H9 (cell line): ENCODE measurements around the gene CYP8B1. TPM values are rescaled to one million over a fixed set of nuclear protein-coding genes. Genes with fewer than 3 reads are reported as not detected.

Experiments used
- DNase-seq: peaks from one replicate; pipeline ENCODE4 v3.0.0-alpha.2; 2017
- H2AFZ ChIP-seq: one replicate; pipeline ENCODE4 v1.6.1; 2013; ENCODE audit warnings: mild to moderate bottlenecking, low read length, control low read depth, moderate library complexity
- H2AK5ac ChIP-seq: 2 replicates; pipeline ENCODE4 v1.6.1; 2013; ENCODE audit warnings: low read length, control low read depth, mixed read lengths; ENCODE audit not compliant: insufficient read length
- H2BK120ac ChIP-seq: one replicate; pipeline ENCODE4 v1.6.1; 2013; ENCODE audit warnings: low read depth, mild to moderate bottlenecking, low read length, control low read depth, inconsistent platforms; ENCODE audit not compliant: poor library complexity, severe bottlenecking
- H2BK12ac ChIP-seq: 2 replicates; pipeline ENCODE4 v1.6.1; 2013; ENCODE audit warnings: low read length, control low read depth, mixed read lengths, low read depth; ENCODE audit not compliant: insufficient read length
- H2BK15ac ChIP-seq: 2 replicates; pipeline ENCODE4 v1.6.1; 2013; ENCODE audit warnings: low read depth, low read length, control low read depth
- H2BK20ac ChIP-seq: one replicate; pipeline ENCODE4 v1.6.1; 2013; ENCODE audit warnings: low read depth, mild to moderate bottlenecking, low read length, control low read depth, inconsistent platforms; ENCODE audit not compliant: poor library complexity, severe bottlenecking
- H2BK5ac ChIP-seq: 2 replicates; pipeline ENCODE4 v1.6.1; 2013; ENCODE audit warnings: low read length, control low read depth, mixed read lengths; ENCODE audit not compliant: insufficient read length
- H3K14ac ChIP-seq: 2 replicates; pipeline ENCODE4 v1.6.1; 2013; ENCODE audit warnings: low read length, control low read depth; ENCODE audit not compliant: insufficient read depth
- H3K18ac ChIP-seq: 2 replicates; pipeline ENCODE4 v1.6.1; 2013; ENCODE audit warnings: low read depth, mild to moderate bottlenecking, mixed read lengths, low read length, control low read depth; ENCODE audit not compliant: insufficient read length
- H3K23ac ChIP-seq: 2 replicates; pipeline ENCODE4 v1.6.1; 2013; ENCODE audit warnings: low read length, control low read depth, mixed read lengths, low read depth; ENCODE audit not compliant: insufficient read length
- H3K23me2 ChIP-seq: 2 replicates; pipeline ENCODE4 v1.6.1; 2013; ENCODE audit warnings: low read depth, mild to moderate bottlenecking, mixed read lengths, low read length, control low read depth; ENCODE audit not compliant: insufficient read length, poor library complexity, severe bottlenecking
- H3K27ac ChIP-seq: 2 replicates; pipeline ENCODE4 v1.5.1; 2013; ENCODE audit warnings: low read length, control low read depth, mixed read lengths, low read depth; ENCODE audit not compliant: insufficient read length
- H3K27me3 ChIP-seq: 2 replicates; pipeline ENCODE4 v1.6.1; 2013; ENCODE audit warnings: low read length, control low read depth, inconsistent platforms; ENCODE audit not compliant: insufficient read depth
- H3K4ac ChIP-seq: 2 replicates; pipeline ENCODE4 v1.6.1; 2013; ENCODE audit warnings: low read depth, mild to moderate bottlenecking, control low read depth, inconsistent platforms, low read length, moderate library complexity
- H3K4me1 ChIP-seq: 2 replicates; pipeline ENCODE4 v1.6.1; 2013; ENCODE audit warnings: low read length, control low read depth, inconsistent platforms; ENCODE audit not compliant: insufficient read depth
- H3K4me2 ChIP-seq: 2 replicates; pipeline ENCODE4 v1.6.1; 2013; ENCODE audit warnings: low read length, control low read depth, mixed read lengths; ENCODE audit not compliant: insufficient read length, insufficient read depth
- H3K56ac ChIP-seq: 2 replicates; pipeline ENCODE4 v1.6.1; 2013; ENCODE audit warnings: low read depth, mild to moderate bottlenecking, mixed read lengths, low read length, control low read depth; ENCODE audit not compliant: insufficient read length
- H3K79me1 ChIP-seq: 2 replicates; pipeline ENCODE4 v1.6.1; 2013; ENCODE audit warnings: low read depth, mild to moderate bottlenecking, moderate library complexity, low read length, control low read depth, inconsistent platforms; ENCODE audit not compliant: insufficient read depth, poor library complexity, severe bottlenecking
- H3K79me2 ChIP-seq: 2 replicates; pipeline ENCODE4 v1.6.1; 2013; ENCODE audit warnings: low read length, control low read depth, inconsistent platforms; ENCODE audit not compliant: insufficient read depth
- H3K9ac ChIP-seq: 2 replicates; pipeline ENCODE4 v1.6.1; 2013; ENCODE audit warnings: low read length, control low read depth, mixed read lengths; ENCODE audit not compliant: insufficient read length; ENCODE audit errors: extremely low read depth
- H3K9me3 ChIP-seq: one replicate; pipeline ENCODE4 v1.6.1; 2013; ENCODE audit warnings: low read depth, low read length, inconsistent platforms; ENCODE audit not compliant: control insufficient read depth
- H3T11ph ChIP-seq: one replicate; pipeline ENCODE4 v1.6.1; 2013; ENCODE audit warnings: mild to moderate bottlenecking, low read length, control low read depth, inconsistent platforms
- H4K20me1 ChIP-seq: one replicate; pipeline ENCODE4 v1.6.1; 2013; ENCODE audit not compliant: control insufficient read depth, insufficient read length, insufficient read depth
- H4K5ac ChIP-seq: 2 replicates; pipeline ENCODE4 v1.6.1; 2013; ENCODE audit warnings: low read depth, mild to moderate bottlenecking, mixed read lengths, low read length, control low read depth; ENCODE audit not compliant: insufficient read length
- H4K8ac ChIP-seq: replicated peaks from 2 replicates; pipeline ENCODE4 v1.6.1; 2013; ENCODE audit warnings: low read length, control low read depth, mixed read lengths, low read depth; ENCODE audit not compliant: insufficient read length
- H4K91ac ChIP-seq: 2 replicates; pipeline ENCODE4 v1.6.1; 2013; ENCODE audit warnings: low read depth, mild to moderate bottlenecking, moderate library complexity, mixed read lengths, low read length, control low read depth; ENCODE audit not compliant: insufficient read length
- H3K27ac Mint-ChIP-seq, 3 experiments: 2 replicates in 2 of 3; 3 replicates in 1 of 3; pipeline ENCODE4 v1.8.0; 2020 to 2021; ENCODE audit warnings: mixed read lengths in 3 of 3, mild to moderate bottlenecking in 1 of 3, moderate library complexity in 1 of 3
- H3K27me3 Mint-ChIP-seq: 2 replicates; pipeline ENCODE4 v1.8.0; 2021; ENCODE audit warnings: low read depth, mild to moderate bottlenecking, moderate library complexity, mixed read lengths
- H3K36me3 Mint-ChIP-seq, 3 experiments: 2 replicates in 2 of 3; 3 replicates in 1 of 3; pipeline ENCODE4 v1.8.0; 2020 to 2021; ENCODE audit warnings: low read depth in 3 of 3, mixed read lengths in 3 of 3; ENCODE audit not compliant: insufficient read depth in 1 of 3
- H3K4me1 Mint-ChIP-seq, 2 experiments: 2 replicates each; pipeline ENCODE4 v1.8.0; 2020; ENCODE audit warnings: mixed read lengths in 2 of 2
- H3K4me3 Mint-ChIP-seq, 2 experiments: 2 replicates in 1 of 2; 3 replicates in 1 of 2; pipeline ENCODE4 v1.8.0; 2020 to 2021; ENCODE audit warnings: mild to moderate bottlenecking in 2 of 2, mixed read lengths in 2 of 2, moderate library complexity in 1 of 2
- H3K9me3 Mint-ChIP-seq, 2 experiments: 2 replicates in 1 of 2; 3 replicates in 1 of 2; pipeline ENCODE4 v1.8.0; 2020; ENCODE audit warnings: mild to moderate bottlenecking in 2 of 2, mixed read lengths in 2 of 2, moderate library complexity in 1 of 2
- CTCF ChIP-seq: fragments of 200-600 bp; sonication (generic); conservative IDR thresholded peaks from 3 replicates; pipeline ENCODE4 v1.8.0; 2021; ENCODE audit warnings: antibody characterized with exemption, mild to moderate bottlenecking
- WGBS: extraction: QIAGEN DNeasy Blood & Tissue Kit; methylation state at CpG from one replicate; pipeline ENCODE4 v1.1.7; 2013; ENCODE audit warnings: missing lambda C conversion rate, low lambda C conversion rate, mixed read lengths; ENCODE audit not compliant: insufficient read length; ENCODE audit errors: extremely low coverage; 5-methylcytosine and 5-hydroxymethylcytosine counted together
- total RNA-seq: library from RNA; stranded (reverse); gene quantifications from 2 replicates; pipeline ENCODE4 v1.2.1, GENCODE V29; 2021

CYP8B1 gene
- total RNA-seq, 1 experiment from 2014 or later: not detected

GRCh38 chr3:42901073-42901415 is 25.4 kb upstream of the CYP8B1 start:
- no peak for TF ChIP-seq CTCF
- H2AK5ac ChIP-seq: no peak overlapping the region
- no peak overlapping the region for H3K9ac ChIP-seq
- H2BK12ac ChIP-seq: no peak overlapping the region
- no peak overlapping the region for H3K4me3 Mint-ChIP-seq
- no peak overlapping the region for H2BK15ac ChIP-seq
- no peak overlapping the region for H4K8ac ChIP-seq
- no peaks in the 10 kb centered on the region for H3K79me2 ChIP-seq
- H3K56ac ChIP-seq: no peak overlapping the region
- no peak overlapping the region for H3K27ac ChIP-seq
- no peak for DNase-seq
- H3K4me2 ChIP-seq: no peak overlapping the region
- peaks cover 5 to 11% of the 10 kb centered on the region in 2 experiments; a peak in 4 of 5 replicates for H3K9me3 Mint-ChIP-seq
- no peaks in the 10 kb centered on the region for H3K9me3 ChIP-seq
- H4K5ac ChIP-seq: no peak overlapping the region
- no peak overlapping the region for H3K18ac ChIP-seq
- H3K27me3 ChIP-seq: no peaks in the 10 kb centered on the region
- H3K27ac Mint-ChIP-seq: peak overlapping the region in 1 of 3 experiments; percentile 28; a peak in 1 of 7 replicates
- H3K27me3 Mint-ChIP-seq: peaks cover 4% of the 10 kb centered on the region; the same call in 1 of the 2 replicates
- H3K79me1 ChIP-seq: no peaks in the 10 kb centered on the region
- no peak overlapping the region for H2BK120ac ChIP-seq
- no peak overlapping the region for H3K14ac ChIP-seq
- no peak overlapping the region for H2BK5ac ChIP-seq
- no peaks in the 10 kb centered on the region; the same call in 1 of the 2 replicates for H3K4me1 ChIP-seq
- no peak overlapping the region for H2BK20ac ChIP-seq
- no peaks in the 10 kb centered on the region for H4K20me1 ChIP-seq
- H3K23me2 ChIP-seq: no peaks in the 10 kb centered on the region
- no peak overlapping the region for H3K23ac ChIP-seq
- no peak overlapping the region for H3T11ph ChIP-seq
- WGBS: no CpG with 5 or more reads among the region's 3 CpGs
- H3K4me1 Mint-ChIP-seq: peaks cover 12 to 13% of the 10 kb centered on the region in 2 experiments
- H4K91ac ChIP-seq: no peak overlapping the region
- H2AFZ ChIP-seq: no peak overlapping the region
- H3K36me3 Mint-ChIP-seq: peaks cover 0 to 6% (median 2%) of the 10 kb centered on the region in 3 experiments; a peak in 4 of 7 replicates
- H3K4ac ChIP-seq: no peak overlapping the region
